ENCODE data around the gene GRM8.

GRCh38 chr7:127123220-127123619, 129.5 kb downstream of the GRM8 start:
- TF ChIP-seq, protein P1, sequence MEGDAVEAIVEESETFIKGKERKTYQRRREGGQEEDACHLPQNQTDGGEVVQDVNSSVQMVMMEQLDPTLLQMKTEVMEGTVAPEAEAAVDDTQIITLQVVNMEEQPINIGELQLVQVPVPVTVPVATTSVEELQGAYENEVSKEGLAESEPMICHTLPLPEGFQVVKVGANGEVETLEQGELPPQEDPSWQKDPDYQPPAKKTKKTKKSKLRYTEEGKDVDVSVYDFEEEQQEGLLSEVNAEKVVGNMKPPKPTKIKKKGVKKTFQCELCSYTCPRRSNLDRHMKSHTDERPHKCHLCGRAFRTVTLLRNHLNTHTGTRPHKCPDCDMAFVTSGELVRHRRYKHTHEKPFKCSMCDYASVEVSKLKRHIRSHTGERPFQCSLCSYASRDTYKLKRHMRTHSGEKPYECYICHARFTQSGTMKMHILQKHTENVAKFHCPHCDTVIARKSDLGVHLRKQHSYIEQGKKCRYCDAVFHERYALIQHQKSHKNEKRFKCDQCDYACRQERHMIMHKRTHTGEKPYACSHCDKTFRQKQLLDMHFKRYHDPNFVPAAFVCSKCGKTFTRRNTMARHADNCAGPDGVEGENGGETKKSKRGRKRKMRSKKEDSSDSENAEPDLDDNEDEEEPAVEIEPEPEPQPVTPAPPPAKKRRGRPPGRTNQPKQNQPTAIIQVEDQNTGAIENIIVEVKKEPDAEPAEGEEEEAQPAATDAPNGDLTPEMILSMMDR (IDR thresholded peaks at IDR 0.05; ENCODE audit: borderline replicate concordance, extremely low read depth, low read length, poor library complexity, severe bottlenecking): no peak
- no peak for TF ChIP-seq EZH2 (IDR thresholded peaks at IDR 0.05; ENCODE audit: borderline replicate concordance, low read depth, low read length, severe bottlenecking)

Data from DND-41 (cell line).